ENCODE measurements around the gene RPS6KA2. TPM values are rescaled to one million over a fixed set of nuclear protein-coding genes. Genes with fewer than 3 reads are reported as not detected.

RPS6KA2 gene
- total RNA-seq, 1 donor from 2014 or later = 37.5 TPM

DNA sequence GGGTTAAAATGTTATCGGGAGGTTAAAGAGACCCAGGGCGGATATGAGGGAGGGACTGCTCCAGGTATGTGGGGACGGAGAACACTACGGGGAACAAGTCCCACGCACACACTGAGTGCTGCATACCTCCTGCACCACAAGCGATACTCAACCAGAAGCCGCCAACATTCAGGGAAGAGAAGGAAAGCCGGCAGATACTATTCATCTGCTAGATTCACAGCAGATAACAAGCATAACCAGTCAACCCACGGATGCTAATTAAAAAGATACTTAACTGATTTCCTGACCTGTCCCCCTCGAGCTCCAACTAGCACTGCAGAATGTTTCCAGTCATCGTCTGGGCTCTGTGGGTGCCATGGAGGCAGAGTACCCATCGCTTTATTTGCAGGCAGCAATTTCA, 45.1 kb upstream of the RPS6KA2 start:
- Mint-ChIP-seq H3K27ac (no peak overlapping the region), H3K27me3 (peaks cover 38% of the 10 kb centered on the region), H3K36me3 (ENCODE audit: insufficient read depth) (no peaks in the 10 kb centered on the region), H3K4me3 (ENCODE audit: low read depth) (no peak overlapping the region), H3K4me1 (ENCODE audit: low read depth) (peaks cover 19% of the 10 kb centered on the region), H3K9me3 (ENCODE audit: low read depth) (no peaks in the 10 kb centered on the region)
- TF ChIP-seq CTCF (IDR thresholded peaks at IDR 0.05; ENCODE audit: unreplicated experiment) = no peak
- no peak for DNase-seq (ENCODE audit: low spot score, unreplicated experiment)

DNA sequence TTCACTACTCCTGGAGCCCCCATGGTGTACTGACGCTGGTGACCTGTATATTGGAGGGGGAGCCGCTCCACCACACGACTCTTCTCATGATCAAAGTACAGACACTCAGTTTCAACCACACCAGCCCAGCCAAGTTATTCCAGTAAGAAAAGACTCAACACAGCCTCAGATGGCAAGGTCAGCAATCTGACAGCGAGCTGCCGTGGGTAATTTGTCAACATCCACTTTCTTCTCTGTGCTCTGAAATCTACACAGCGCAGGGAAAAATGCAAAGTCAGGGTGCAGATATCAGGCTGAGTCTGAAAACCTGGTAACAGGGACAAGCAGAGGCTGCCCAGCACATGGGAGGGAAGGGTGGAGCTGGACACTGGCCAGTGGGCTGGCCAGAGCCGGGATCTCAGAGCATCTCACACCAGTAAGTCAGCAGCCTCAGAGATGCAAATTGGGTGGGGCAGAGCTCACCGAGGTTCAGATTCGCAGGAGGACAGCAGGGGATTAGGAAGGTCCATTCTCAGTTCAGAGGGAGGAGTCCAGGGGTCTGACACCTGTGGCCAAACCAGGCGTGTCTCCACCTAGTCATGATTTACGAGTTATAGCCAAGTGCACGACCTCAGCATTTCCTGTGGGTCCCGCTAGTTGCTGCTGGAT, 44.5 kb upstream of the RPS6KA2 start:
- no peaks in the 10 kb centered on the region for H3K9me3 Mint-ChIP-seq (ENCODE audit: low read depth)
- TF ChIP-seq CTCF (IDR thresholded peaks at IDR 0.05; ENCODE audit: unreplicated experiment) = no peak
- H3K4me3 Mint-ChIP-seq (ENCODE audit: low read depth) = no peak overlapping the region
- no peaks in the 10 kb centered on the region for H3K36me3 Mint-ChIP-seq (ENCODE audit: insufficient read depth)
- H3K27ac Mint-ChIP-seq = no peak overlapping the region
- H3K4me1 Mint-ChIP-seq (ENCODE audit: low read depth) = peaks cover 18% of the 10 kb centered on the region
- H3K27me3 Mint-ChIP-seq = peaks cover 42% of the 10 kb centered on the region
- no peak for DNase-seq (ENCODE audit: low spot score, unreplicated experiment)

- no peak for TF ChIP-seq CTCF (IDR thresholded peaks at IDR 0.05; ENCODE audit: unreplicated experiment)
- no peaks in the 10 kb centered on the region for H3K36me3 Mint-ChIP-seq (ENCODE audit: insufficient read depth)
- no peak for DNase-seq (ENCODE audit: low spot score, unreplicated experiment)
- H3K27ac Mint-ChIP-seq = no peak overlapping the region
- no peaks in the 10 kb centered on the region for H3K9me3 Mint-ChIP-seq (ENCODE audit: low read depth)
- peaks cover 15% of the 10 kb centered on the region for H3K4me1 Mint-ChIP-seq (ENCODE audit: low read depth)
- H3K27me3 Mint-ChIP-seq = peaks cover 43% of the 10 kb centered on the region
- no peak overlapping the region for H3K4me3 Mint-ChIP-seq (ENCODE audit: low read depth)
Observed at GRCh38 chr6:166670894-166671293, 43.8 kb upstream of the RPS6KA2 start.

- Mint-ChIP-seq H3K4me3 (ENCODE audit: low read depth) (no peak overlapping the region), H3K4me1 (ENCODE audit: low read depth) (peaks cover 8% of the 10 kb centered on the region), H3K9me3 (ENCODE audit: low read depth) (no peaks in the 10 kb centered on the region), H3K27ac (no peak overlapping the region), H3K36me3 (ENCODE audit: insufficient read depth) (no peaks in the 10 kb centered on the region), H3K27me3 (peaks cover 49% of the 10 kb centered on the region)
- no peak for DNase-seq (ENCODE audit: low spot score, unreplicated experiment)
- TF ChIP-seq CTCF (IDR thresholded peaks at IDR 0.05; ENCODE audit: unreplicated experiment) = no peak
Observed at GRCh38 chr6:166670013-166670412, 43.0 kb upstream of the RPS6KA2 start.

DNA sequence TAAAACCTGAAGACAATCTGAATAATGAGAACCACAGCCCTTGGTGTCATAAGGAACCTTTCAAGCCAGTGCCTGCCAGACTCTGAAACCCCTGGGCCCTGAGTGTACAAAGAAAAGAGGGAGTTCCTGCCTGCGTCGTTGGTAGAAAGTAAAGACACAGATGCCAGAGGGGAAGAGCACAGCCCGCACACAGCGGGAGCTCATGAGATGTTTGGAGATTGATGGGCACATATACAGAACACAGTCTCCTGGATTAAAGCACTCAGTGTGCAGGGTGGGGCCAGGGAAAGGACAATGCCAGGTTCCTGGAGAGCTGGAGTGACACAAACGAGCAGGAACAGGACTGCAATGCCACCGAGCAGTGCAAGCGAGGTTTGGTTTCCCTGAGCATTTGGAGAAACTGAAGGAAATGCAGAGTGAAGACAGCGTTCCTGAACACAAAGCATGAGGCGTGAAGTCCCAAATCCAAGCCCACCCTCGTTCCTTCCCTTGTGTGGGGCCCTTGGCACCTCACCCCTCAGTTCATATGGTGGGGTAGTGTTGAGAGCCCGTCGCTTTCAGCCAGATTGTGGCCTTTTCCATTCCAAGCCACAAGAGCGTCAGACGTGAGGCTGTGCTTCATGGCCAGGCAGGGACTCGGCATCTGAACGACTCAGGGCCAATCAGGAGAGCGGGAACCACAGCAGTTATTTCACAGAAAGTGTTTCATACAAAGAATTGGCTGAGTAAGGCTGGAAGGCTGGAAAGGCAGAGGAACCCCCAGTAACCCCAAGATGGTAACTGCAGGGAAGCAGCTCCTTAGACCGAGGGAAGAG, 41.0 kb upstream of the RPS6KA2 start:
- TF ChIP-seq CTCF (IDR thresholded peaks at IDR 0.05; ENCODE audit: unreplicated experiment) = no peak
- Mint-ChIP-seq H3K27me3 (peaks cover 51% of the 10 kb centered on the region), H3K4me1 (ENCODE audit: low read depth) (peaks cover 6% of the 10 kb centered on the region), H3K4me3 (ENCODE audit: low read depth) (no peak overlapping the region), H3K9me3 (ENCODE audit: low read depth) (no peaks in the 10 kb centered on the region), H3K36me3 (ENCODE audit: insufficient read depth) (no peaks in the 10 kb centered on the region), H3K27ac (no peak overlapping the region)
- DNase-seq (ENCODE audit: low spot score, unreplicated experiment) = no peak
